Measurements from ENCODE around the gene TMUB1. TPM values are rescaled to one million over a fixed set of nuclear protein-coding genes. Genes with fewer than 3 reads are reported as not detected.

Gene TMUB1
- total RNA-seq, 3 donors from 2014 or later = 32.1 to 36.1 (median 35.0) TPM

GRCh38 chr7:151115121-151115835 lies 32.0 kb upstream of the TMUB1 start:
- Histone ChIP-seq H3K9me3 (no peaks in the 10 kb centered on the region), H3K27me3 (no peaks in the 10 kb centered on the region), H3K27ac (peak overlapping the region; percentile 71 to 85), H3K4me1 (peaks cover 0 to 9% of the 10 kb centered on the region in 2 donors), H3K36me3 (peaks cover 10% of the 10 kb centered on the region), H3K4me3 (peak overlapping the region in 2 of 3 donors; percentile 51 to 69)
- intact Hi-C loops (cut with DNase I; ENCODE audit: low total_unique reads) = loop anchor here (5.0 to 10.0 kb wide), 2 partner anchors 100 to 1853 kb away; partner anchors contain the start of gene ZNF783
- TF ChIP-seq CTCF (IDR thresholded peaks at IDR 0.05) (peak in 1 of 3 donors; percentile 9), POLR2A (IDR thresholded peaks at IDR 0.05) (no peak), POLR2AphosphoS5 (IDR thresholded peaks at IDR 0.05) (no peak)
- DNase-seq (ENCODE audit: low spot score in 2 of 2) = no peak

- H3K9me3 ChIP-seq = no peaks in the 10 kb centered on the region
- H3K36me3 ChIP-seq = peaks cover 10% of the 10 kb centered on the region
- DNase-seq (ENCODE audit: low spot score in 2 of 2) = peak in 1 of 2 donors; percentile 52
- TF ChIP-seq CTCF (IDR thresholded peaks at IDR 0.05) = no peak
- peaks cover 0 to 9% of the 10 kb centered on the region in 2 donors for H3K4me1 ChIP-seq
- peak overlapping the region in 2 of 3 donors; percentile 51 to 69 for H3K4me3 ChIP-seq
- no peaks in the 10 kb centered on the region for H3K27me3 ChIP-seq
- peak overlapping the region; percentile 63 to 85 for H3K27ac ChIP-seq
- intact Hi-C loops (cut with DNase I; ENCODE audit: low total_unique reads) = loop anchor here (5.0 to 10.0 kb wide), 2 partner anchors 100 to 1852 kb away; partner anchors contain the start of gene ZNF783
Measured at GRCh38 chr7:151114151-151115090, 31.1 kb upstream of the TMUB1 start.

GRCh38 chr7:151113344-151114150 lies 30.3 kb upstream of the TMUB1 start:
- peak overlapping the region in 2 of 3 donors; percentile 51 to 69 for H3K4me3 ChIP-seq
- H3K4me1 ChIP-seq = peaks cover 0 to 9% of the 10 kb centered on the region in 2 donors
- no peaks in the 10 kb centered on the region for H3K27me3 ChIP-seq
- TF ChIP-seq CTCF (IDR thresholded peaks at IDR 0.05) = peak in 1 of 3 donors; percentile 28
- no peak for TF ChIP-seq POLR2A (IDR thresholded peaks at IDR 0.05)
- no peaks in the 10 kb centered on the region for H3K9me3 ChIP-seq
- H3K27ac ChIP-seq = peak overlapping the region; percentile 63 to 85
- H3K36me3 ChIP-seq = peaks cover 4% of the 10 kb centered on the region
- DNase-seq (ENCODE audit: low spot score in 2 of 2) = peak in 1 of 2 donors; percentile 81
- intact Hi-C loops (cut with DNase I; ENCODE audit: low total_unique reads) = loop anchor here (10.0 kb wide), 1 partner anchor 99 kb away; no protein-coding TSS in a partner anchor

GRCh38 chr7:151110941-151111645 lies 27.8 kb upstream of the TMUB1 start:
- peak; percentile 70 to 83 for DNase-seq (ENCODE audit: low spot score in 2 of 2)
- TF ChIP-seq POLR2AphosphoS5 (IDR thresholded peaks at IDR 0.05) (peak in 2 of 3 donors; percentile 31 to 34), POLR2A (IDR thresholded peaks at IDR 0.05) (no peak), CTCF (IDR thresholded peaks at IDR 0.05) (peak; percentile 82 to 90 (median 89))
- peak overlapping the region in 1 of 3 donors; percentile 5 for H3K4me3 ChIP-seq
- no peaks in the 10 kb centered on the region for H3K9me3 ChIP-seq
- H3K36me3 ChIP-seq = no peaks in the 10 kb centered on the region
- H3K27ac ChIP-seq = no peak overlapping the region
- H3K27me3 ChIP-seq = no peaks in the 10 kb centered on the region
- H3K4me1 ChIP-seq = peaks cover 0 to 9% of the 10 kb centered on the region in 2 donors
- intact Hi-C loops (cut with DNase I; ENCODE audit: low total_unique reads) = loop anchor here (10.0 kb wide), 1 partner anchor 96 kb away; no protein-coding TSS in a partner anchor
